GM12891 (cell line): Measurements from ENCODE around the gene DNM1.

Experiments
- PAX5 ChIP-seq: IDR thresholded peaks from 2 replicates; pipeline ENCODE4 v1.6.1; 2011; ENCODE audit warnings: low read length, moderate library complexity, mild to moderate bottlenecking; ENCODE audit not compliant: insufficient read depth, severe bottlenecking
- POLR2A ChIP-seq: IDR thresholded peaks from 2 replicates; pipeline ENCODE4 v1.6.1; 2011; ENCODE audit warnings: low read depth, low read length, control low read depth
- POLR2AphosphoS5 ChIP-seq: IDR thresholded peaks from 2 replicates; pipeline ENCODE4 v1.6.1; 2011; ENCODE audit warnings: low read depth, low read length, control low read depth
- POU2F2 ChIP-seq: IDR thresholded peaks from 2 replicates; pipeline ENCODE4 v1.6.1; 2011; ENCODE audit warnings: low read depth, mild to moderate bottlenecking, control low read depth, low read length, moderate library complexity
- SPI1 ChIP-seq: IDR thresholded peaks from 2 replicates; pipeline ENCODE4 v1.6.1; 2011; ENCODE audit warnings: low read depth, low read length, control low read depth
- TAF1 ChIP-seq: IDR thresholded peaks from 2 replicates; pipeline ENCODE4 v1.6.1; 2011; ENCODE audit warnings: low read depth, low read length, control low read depth

GRCh38 chr9:128294142-128294541, 91.0 kb downstream of the DNM1 start:
- TF ChIP-seq POLR2A = no peak
- no peak for TF ChIP-seq POLR2AphosphoS5
- TF ChIP-seq SPI1 = no peak
- no peak for TF ChIP-seq TAF1
- TF ChIP-seq POU2F2 = no peak
- no peak for TF ChIP-seq PAX5
